Duodenal mucosa (tissue), 2 donors: ENCODE results near the gene ERP44.
A peak's percentile ranks its signal among the peaks of the same experiment; 100 is the strongest.
"Not testable (repeated sequence)": the region's sequence is repeated elsewhere in the genome, so short reads cannot be mapped to it uniquely, and the experiment has no call there.

Experiments
- H3K27ac ChIP-seq: one replicate; pipeline ENCODE4 v1.7.0; 2013; ENCODE audit warnings: low read depth, low read length
- H3K27me3 ChIP-seq, 2 donors: one replicate each; pipeline ENCODE4 v1.7.0; 2013; ENCODE audit warnings: low read length in 2 of 2, control low read depth in 1 of 2; ENCODE audit not compliant: insufficient read depth in 2 of 2, control insufficient read depth in 1 of 2
- H3K36me3 ChIP-seq, 2 donors: one replicate each; pipeline ENCODE4 v1.7.0; 2013; ENCODE audit warnings: low read length in 2 of 2, control low read depth in 1 of 2; ENCODE audit not compliant: insufficient read depth in 2 of 2, control insufficient read depth in 1 of 2
- H3K4me1 ChIP-seq, 2 donors: one replicate each; pipeline ENCODE4 v1.7.0; 2013; ENCODE audit warnings: low read length in 2 of 2, control low read depth in 1 of 2; ENCODE audit not compliant: insufficient read depth in 2 of 2, control insufficient read depth in 1 of 2
- H3K4me3 ChIP-seq, 2 donors: one replicate each; pipeline ENCODE4 v1.7.0; 2013; ENCODE audit warnings: low read length in 2 of 2, low read depth in 1 of 2
- H3K9ac ChIP-seq, 2 donors: one replicate each; pipeline ENCODE4 v1.7.0; 2013; ENCODE audit warnings: low read length in 2 of 2, low read depth in 1 of 2
- H3K9me3 ChIP-seq, 2 donors: one replicate each; pipeline ENCODE4 v1.7.0; 2013; ENCODE audit warnings: low read length in 2 of 2, control low read depth in 1 of 2; ENCODE audit not compliant: control insufficient read depth in 1 of 2

ERP44 gene

GRCh38 chr9:100071271-100071670 lies 27.5 kb downstream of the ERP44 start:
- Histone ChIP-seq H3K4me3 (no peak overlapping the region), H3K9ac (no peak overlapping the region)

GRCh38 chr9:100070104-100071041 lies 28.4 kb downstream of the ERP44 start:
- Histone ChIP-seq H3K27me3 (no peaks in the 10 kb centered on the region), H3K4me3 (no peak overlapping the region), H3K4me1 (peaks cover 7 to 10% of the 10 kb centered on the region in 2 donors), H3K9ac (no peak overlapping the region), H3K9me3 (no peaks in the 10 kb centered on the region), H3K27ac (no peak overlapping the region), H3K36me3 (no peaks in the 10 kb centered on the region)

More at GRCh38 chr9:100071271-100071670, 27.5 kb downstream of the ERP44 start:
- Histone ChIP-seq H3K4me1 (peaks cover 7% of the 10 kb centered on the region in 2 donors), H3K9me3 (no peaks in the 10 kb centered on the region), H3K36me3 (no peaks in the 10 kb centered on the region), H3K27me3 (no peaks in the 10 kb centered on the region), H3K27ac (no peak overlapping the region)

GRCh38 chr9:100069068-100069467 lies 29.7 kb downstream of the ERP44 start:
- not testable (repeated sequence) for H3K27me3 ChIP-seq, H3K4me1 ChIP-seq, H3K27ac ChIP-seq, H3K4me3 ChIP-seq, H3K36me3 ChIP-seq, H3K9me3 ChIP-seq, H3K9ac ChIP-seq

DNA sequence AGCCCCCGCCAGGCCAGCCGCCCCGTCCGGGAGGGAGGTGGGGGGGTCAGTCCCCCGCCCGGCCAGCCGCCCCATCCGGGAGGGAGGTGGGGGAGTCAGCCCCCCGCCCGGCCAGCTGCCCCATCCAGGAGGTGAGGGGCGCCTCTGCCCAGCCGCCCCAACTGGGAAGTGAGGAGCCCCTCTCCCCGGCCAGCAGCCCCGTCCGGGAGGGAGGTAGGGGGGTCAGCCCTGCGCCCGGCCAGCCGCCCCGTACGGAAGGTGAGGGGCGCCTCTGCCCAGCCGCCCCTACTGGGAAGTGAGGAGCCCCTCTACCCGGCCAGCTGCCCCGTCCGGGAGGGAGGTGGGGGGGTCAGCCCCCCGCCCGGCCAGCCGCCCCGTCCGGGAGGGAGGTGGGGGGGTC lies 30.8 kb downstream of the ERP44 start:
- H3K27me3 ChIP-seq, H3K36me3 ChIP-seq, H3K9me3 ChIP-seq, H3K4me1 ChIP-seq, H3K4me3 ChIP-seq, H3K27ac ChIP-seq, H3K9ac ChIP-seq: not testable (repeated sequence)

GRCh38 chr9:100066539-100066938 lies 32.3 kb downstream of the ERP44 start:
- Histone ChIP-seq H3K9me3 (no peaks in the 10 kb centered on the region), H3K36me3 (no peaks in the 10 kb centered on the region), H3K4me1 (peaks cover 7 to 10% of the 10 kb centered on the region in 2 donors), H3K27me3 (no peaks in the 10 kb centered on the region), H3K4me3 (peak overlapping the region in 1 of 2 donors; percentile 13), H3K27ac (no peak overlapping the region), H3K9ac (no peak overlapping the region)

DNA sequence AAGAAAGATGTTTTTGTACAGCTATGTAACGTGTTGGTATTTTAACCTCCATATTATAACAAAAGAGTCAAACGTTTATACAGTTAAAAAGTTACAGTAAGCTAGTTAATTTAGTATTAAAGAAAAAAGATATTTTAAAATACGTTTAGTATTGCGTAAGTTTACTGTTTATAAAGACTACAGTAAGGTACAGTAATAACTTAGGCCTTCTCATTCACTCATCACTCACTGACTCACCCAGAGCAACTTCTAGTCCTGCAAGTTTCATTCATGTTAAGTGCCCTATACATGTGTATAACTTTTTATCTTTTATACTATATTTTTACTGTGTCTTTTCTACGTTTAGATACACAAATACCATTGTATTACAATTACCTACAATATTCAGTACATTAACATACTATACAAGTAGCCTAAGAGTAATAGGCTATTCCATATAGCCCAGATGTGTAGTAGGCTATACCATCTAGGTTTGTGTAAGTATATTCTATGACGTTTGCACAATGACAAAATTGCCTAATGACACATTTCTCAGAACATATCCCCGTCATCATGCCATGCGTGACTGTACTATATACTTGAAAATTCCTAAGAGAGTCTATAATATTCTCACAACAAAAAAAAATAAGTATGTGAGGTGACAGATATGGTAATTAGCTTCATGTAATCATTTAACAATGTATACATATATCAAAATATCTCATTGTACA lies 33.8 kb downstream of the ERP44 start:
- H3K9me3 ChIP-seq = no peaks in the 10 kb centered on the region
- no peak overlapping the region for H3K27ac ChIP-seq
- H3K4me1 ChIP-seq = peaks cover 7 to 10% of the 10 kb centered on the region in 2 donors
- H3K9ac ChIP-seq = no peak overlapping the region
- no peaks in the 10 kb centered on the region for H3K36me3 ChIP-seq
- H3K27me3 ChIP-seq = no peaks in the 10 kb centered on the region
- H3K4me3 ChIP-seq = no peak overlapping the region

GRCh38 chr9:100063185-100063584 lies 35.6 kb downstream of the ERP44 start:
- Histone ChIP-seq H3K36me3 (peaks cover 0 to 4% of the 10 kb centered on the region in 2 donors), H3K27ac (no peak overlapping the region), H3K4me3 (no peak overlapping the region), H3K9me3 (no peaks in the 10 kb centered on the region), H3K9ac (no peak overlapping the region), H3K4me1 (peaks cover 7 to 10% of the 10 kb centered on the region in 2 donors), H3K27me3 (no peaks in the 10 kb centered on the region)

GRCh38 chr9:100062683-100063082 lies 36.1 kb downstream of the ERP44 start:
- H3K27ac ChIP-seq, H3K9me3 ChIP-seq, H3K27me3 ChIP-seq, H3K4me1 ChIP-seq, H3K9ac ChIP-seq, H3K36me3 ChIP-seq, H3K4me3 ChIP-seq: not testable (repeated sequence)

DNA sequence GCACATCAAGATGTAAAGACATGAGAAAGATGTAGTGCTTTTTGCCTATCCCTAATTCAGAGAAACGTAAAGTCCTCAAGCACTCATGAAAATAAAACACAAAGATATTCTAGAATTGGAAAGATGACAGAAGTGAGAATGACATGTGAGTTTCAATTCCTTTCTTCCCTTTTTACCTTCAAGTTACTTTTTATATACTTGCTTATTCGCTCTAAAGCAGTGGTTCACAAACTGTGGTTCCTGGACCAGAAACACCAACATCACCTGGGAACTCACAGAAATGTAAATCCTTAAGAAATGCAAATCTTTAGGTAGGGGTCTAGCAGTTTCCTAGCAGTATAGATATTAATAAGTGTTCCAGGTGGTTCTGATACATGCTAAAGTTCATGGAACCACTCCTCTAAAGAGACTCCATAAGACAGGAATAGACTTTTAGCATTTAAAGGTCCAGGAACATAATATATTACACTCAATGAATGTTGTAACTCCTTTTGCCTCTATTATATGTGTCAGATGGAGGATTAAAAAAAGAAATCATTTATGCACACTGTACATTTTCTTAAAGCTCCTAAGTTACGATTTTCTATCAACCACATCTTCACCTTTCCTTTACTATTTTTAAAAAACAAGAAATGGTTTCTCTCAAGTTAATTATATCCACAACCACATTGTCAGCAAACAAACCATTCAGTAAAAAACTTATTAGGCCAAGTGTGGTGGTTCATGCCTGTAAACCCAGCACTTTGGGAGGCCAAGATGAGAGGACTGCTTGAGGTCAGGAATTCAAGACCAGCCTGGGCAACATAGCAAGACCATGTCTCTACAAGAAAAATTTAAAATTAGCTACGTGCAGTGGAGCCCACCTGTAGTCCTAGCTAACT lies 39.9 kb downstream of the ERP44 start:
- Histone ChIP-seq H3K27me3 (no peaks in the 10 kb centered on the region), H3K9ac (no peak overlapping the region)

More for the DNA sequence above, 39.9 kb downstream of the ERP44 start:
- Histone ChIP-seq H3K27ac (no peak overlapping the region), H3K36me3 (peaks cover 7 to 13% of the 10 kb centered on the region in 2 donors), H3K4me1 (no peaks in the 10 kb centered on the region), H3K9me3 (no peaks in the 10 kb centered on the region), H3K4me3 (no peak overlapping the region)
